ENCODE results near the gene SLC46A3.

GRCh38 chr13:28659621-28659970 lies 59.2 kb downstream of the SLC46A3 start:
- TF ChIP-seq ATF2 (tag by site-specific recombination; IDR thresholded peaks at IDR 0.05; ENCODE audit: low read depth) (no peak), ZSCAN30 (tag by site-specific recombination; IDR thresholded peaks at IDR 0.05) (no peak), CTCF (tag by site-specific recombination; IDR thresholded peaks at IDR 0.05) (no peak), MYNN (tag by site-specific recombination; IDR thresholded peaks at IDR 0.05; ENCODE audit: borderline replicate concordance) (no peak)
